SK-N-SH (cell line): ENCODE results near the gene NRG3. TPM values are rescaled to one million over a fixed set of nuclear protein-coding genes. Genes with fewer than 3 reads are reported as not detected.
A peak's percentile ranks its signal among the peaks of the same experiment; 100 is the strongest.

ENCODE experiments used
- CTCF ChIA-PET: fragments of 300-600, 350-600 bp; formaldehyde crosslinking; extraction: SDS; loops from one replicate; lab custom pipeline; 2021; lab: Yijun Ruan, JAX
- POLR2A ChIA-PET: fragments of 350-600 bp; sonication (Branson Sonifier 250); formaldehyde crosslinking; extraction: SDS; loops from one replicate; lab custom pipeline; 2020; ENCODE audit warnings: antibody characterized with exemption, inconsistent platforms; lab: Yijun Ruan, JAX
- DNase-seq: peaks from one replicate; pipeline ENCODE4 v3.0.0; 2012
- H2AFZ ChIP-seq: fragments of 200-600 bp; sonication (generic); 2 replicates; pipeline ENCODE4 v1.8.1; 2016; ENCODE audit warnings: antibody characterized with exemption, mild to moderate bottlenecking, low read depth
- H3F3A ChIP-seq: fragments of 200-600 bp; sonication (generic); replicated peaks from 2 replicates; pipeline ENCODE3; 2016; ENCODE audit warnings: antibody characterized with exemption, mild to moderate bottlenecking; ENCODE audit not compliant: insufficient read depth
- H3K27ac ChIP-seq, 2 experiments: fragments of 200-500 bp in 1 of 2; fragments of 200-600 bp in 1 of 2; sonication (Bioruptor generic) in 1 of 2; sonication (generic), shearing (Covaris generic) in 1 of 2; 2 replicates each; pipeline versions ENCODE4 v1.5.1 to v1.6.1; 2014 to 2016; ENCODE audit warnings: low read depth in 2 of 2, inconsistent platforms in 1 of 2, low read length in 1 of 2, mild to moderate bottlenecking in 1 of 2, mixed read lengths in 1 of 2
- H3K27me3 ChIP-seq: fragments of 200-600 bp; sonication (generic), shearing (Covaris generic); 2 replicates; pipeline ENCODE4 v1.6.1; 2016; ENCODE audit warnings: mixed run types; ENCODE audit not compliant: insufficient read depth
- H3K36me3 ChIP-seq, 2 experiments: fragments of 200-500 bp in 1 of 2; fragments of 200-600 bp in 1 of 2; sonication (Bioruptor generic) in 1 of 2; sonication (generic) in 1 of 2; replicated peaks in 1 of 2; 2 replicates each; pipeline versions ENCODE3 to v1.5.1; 2014 to 2016; ENCODE audit warnings: low read length in 1 of 2, mild to moderate bottlenecking in 1 of 2; ENCODE audit not compliant: insufficient read depth in 2 of 2, control insufficient read depth in 1 of 2
- H3K4me1 ChIP-seq, 2 experiments: fragments of 200-500 bp in 1 of 2; fragments of 200-600 bp in 1 of 2; sonication (Bioruptor generic) in 1 of 2; sonication (generic), shearing (Covaris generic) in 1 of 2; 2 replicates each; pipeline versions ENCODE4 v1.5.1 to v1.6.1; 2014 to 2016; ENCODE audit warnings: low read depth in 1 of 2, low read length in 1 of 2, mixed run types in 1 of 2; ENCODE audit not compliant: insufficient read depth in 2 of 2, control insufficient read depth in 1 of 2
- H3K4me2 ChIP-seq: fragments of 200-600 bp; sonication (generic), shearing (Covaris generic); 2 replicates; pipeline ENCODE4 v1.6.1; 2017; ENCODE audit warnings: mixed run types
- H3K4me3 ChIP-seq, 2 experiments: fragments of 200-500 bp in 1 of 2; fragments of 200-600 bp in 1 of 2; sonication (Bioruptor generic) in 1 of 2; sonication (generic), shearing (Covaris generic) in 1 of 2; 2 replicates each; pipeline versions ENCODE4 v1.5.1 to v1.8.1; 2014 to 2016; ENCODE audit warnings: low read depth in 2 of 2, inconsistent platforms in 1 of 2, low read length in 1 of 2, mild to moderate bottlenecking in 1 of 2, mixed read lengths in 1 of 2, moderate library complexity in 1 of 2
- H3K79me2 ChIP-seq: fragments of 200-600 bp; sonication (generic); 2 replicates; pipeline ENCODE4 v1.8.1; 2017; ENCODE audit warnings: mild to moderate bottlenecking; ENCODE audit not compliant: insufficient read depth
- H3K9ac ChIP-seq: fragments of 200-600 bp; sonication (generic); 2 replicates; pipeline ENCODE4 v1.6.1; 2017; ENCODE audit warnings: mixed run types
- H3K9me2 ChIP-seq: fragments of 200-600 bp; sonication (generic); 2 replicates; pipeline ENCODE4 v1.6.1; 2017; ENCODE audit warnings: mixed run types
- H3K9me3 ChIP-seq: fragments of 200-600 bp; sonication (generic); 2 replicates; pipeline ENCODE4 v1.6.1; 2017; ENCODE audit warnings: mixed run types, mild to moderate bottlenecking, moderate library complexity
- H4K20me1 ChIP-seq: fragments of 200-600 bp; sonication (generic); 2 replicates; pipeline ENCODE4 v1.6.1; 2017; ENCODE audit warnings: mild to moderate bottlenecking, mixed run types; ENCODE audit not compliant: insufficient read depth
- CTCF ChIP-seq: fragments of 200-600 bp; sonication (generic); IDR thresholded peaks from 2 replicates; pipeline ENCODE4 v1.6.1; 2017; ENCODE audit warnings: antibody characterized with exemption, mild to moderate bottlenecking, moderate library complexity
- ELF1 ChIP-seq: IDR thresholded peaks from 2 replicates; pipeline ENCODE4 v1.4.0; 2012
- EP300 ChIP-seq, 2 experiments: IDR thresholded peaks; 2 replicates each; pipeline versions ENCODE4 v1.4.0 to v1.6.1; 2012; ENCODE audit warnings: borderline replicate concordance in 1 of 2, low read depth in 1 of 2, low read length in 1 of 2
- EZH2phosphoT487 ChIP-seq: fragments of 200-600 bp; sonication (generic); IDR thresholded peaks from 2 replicates; pipeline ENCODE4 v1.6.1; 2017; ENCODE audit warnings: low read depth, mixed run types, mild to moderate bottlenecking, antibody characterized with exemption, moderate library complexity, borderline replicate concordance
- FOSL2 ChIP-seq: IDR thresholded peaks from 2 replicates; pipeline ENCODE4 v1.4.0; 2012; ENCODE audit warnings: low read depth, mild to moderate bottlenecking, moderate library complexity, borderline replicate concordance
- FOXM1 ChIP-seq: IDR thresholded peaks from 2 replicates; pipeline ENCODE4 v1.4.0; 2012; ENCODE audit warnings: low read depth, mild to moderate bottlenecking
- JUND ChIP-seq: IDR thresholded peaks from 2 replicates; pipeline ENCODE4 v1.4.0; 2012
- MEF2A ChIP-seq: IDR thresholded peaks from 2 replicates; pipeline ENCODE4 v1.4.0; 2012; ENCODE audit warnings: low read depth, borderline replicate concordance
- NFIC ChIP-seq: IDR thresholded peaks from 2 replicates; pipeline ENCODE4 v1.4.0; 2012; ENCODE audit warnings: borderline replicate concordance
- NRF1 ChIP-seq: IDR thresholded peaks from 2 replicates; pipeline ENCODE4 v1.6.1; 2012; ENCODE audit warnings: low read depth, mild to moderate bottlenecking, low read length
- PBX3 ChIP-seq: IDR thresholded peaks from 2 replicates; pipeline ENCODE4; 2012
- POLR2AphosphoS5 ChIP-seq: IDR thresholded peaks from 2 replicates; pipeline ENCODE4 v1.6.1; 2012; ENCODE audit warnings: low read depth, low read length
- RAD21 ChIP-seq: IDR thresholded peaks from 2 replicates; pipeline ENCODE4 v1.6.1; 2012; ENCODE audit warnings: mild to moderate bottlenecking, low read length
- RFX5 ChIP-seq: IDR thresholded peaks from 2 replicates; pipeline ENCODE4 v1.6.1; 2012; ENCODE audit warnings: mild to moderate bottlenecking, improper control_type of control experiment, low read length
- RXRA ChIP-seq: IDR thresholded peaks from 2 replicates; pipeline ENCODE4 v1.4.0; 2012; ENCODE audit warnings: low read depth, mild to moderate bottlenecking, borderline replicate concordance
- SMC3 ChIP-seq: IDR thresholded peaks from 2 replicates; pipeline ENCODE4 v1.6.1; 2012; ENCODE audit warnings: low read depth, low read length, improper control_type of control experiment
- TCF12 ChIP-seq: IDR thresholded peaks from 2 replicates; pipeline ENCODE4 v1.4.0; 2012
- TEAD4 ChIP-seq: IDR thresholded peaks from 2 replicates; pipeline ENCODE4 v1.4.0; 2012; ENCODE audit warnings: mild to moderate bottlenecking, borderline replicate concordance; ENCODE audit not compliant: insufficient read depth
- USF1 ChIP-seq: IDR thresholded peaks from 2 replicates; pipeline ENCODE4 v1.4.0; 2012; ENCODE audit warnings: low read depth, borderline replicate concordance
- ZBTB33 ChIP-seq: IDR thresholded peaks from 2 replicates; pipeline ENCODE4 v1.4.0; 2012; ENCODE audit warnings: low read depth, borderline replicate concordance
- WGBS: methylation state at CpG from one replicate; pipeline ENCODE4 v1.1.6; 2017; ENCODE audit warnings: low lambda C conversion rate; 5-methylcytosine and 5-hydroxymethylcytosine counted together
- polyA plus RNA-seq, 3 experiments: library from polyadenylated mRNA; depleted of rRNA; stranded (reverse); fragments of >200 nt; gene quantifications; 2 replicates each; pipeline ENCODE4 v1.2.3, GENCODE V29; 2012

The NRG3 gene
- polyA plus RNA-seq, 1 of the 3 experiments (the other 2 are of a cell fraction), result 0.03 TPM

GRCh38 chr10:82866424-82867020 lies 991.5 kb downstream of the NRG3 start (continued):
- no peak for TF ChIP-seq EZH2phosphoT487
- TF ChIP-seq TCF12, result peak; percentile 96
- peak; percentile 97 for TF ChIP-seq JUND
- TF ChIP-seq ZBTB33, result peak; percentile 74; the same call in 1 of the 2 replicates
- peak; percentile 70 for TF ChIP-seq RXRA
- no peak for TF ChIP-seq USF1
- no peak for TF ChIP-seq RAD21
- TF ChIP-seq SMC3, result no peak

GRCh38 chr10:82867056-82867455 lies 992.1 kb downstream of the NRG3 start:
- Histone ChIP-seq H3K4me3 (no peak overlapping the region; a peak in 1 of 4 replicates), H3K9me2 (no peaks in the 10 kb centered on the region), H4K20me1 (no peaks in the 10 kb centered on the region), H3K27ac (peak overlapping the region; percentile 70 to 94; a peak in 3 of 4 replicates), H2AFZ (peak overlapping the region; percentile 30; the same call in 1 of the 2 replicates), H3K79me2 (no peaks in the 10 kb centered on the region), H3K4me2 (peak overlapping the region; percentile 61), H3F3A (peaks cover 30% of the 10 kb centered on the region), H3K27me3 (no peaks in the 10 kb centered on the region), H3K36me3 (no peaks in the 10 kb centered on the region), H3K9me3 (no peaks in the 10 kb centered on the region), H3K4me1 (peaks cover 3 to 28% of the 10 kb centered on the region in 2 experiments), H3K9ac (peak overlapping the region; percentile 66)
- WGBS, result 22% methylated on average over 3 of the region's 3 CpGs
- DNase-seq, result no peak
- ChIA-PET CTCF (interaction anchor here (1.5 kb wide), 1 partner anchor 1004 kb away, joined by 4 read pairs; no protein-coding TSS in a partner anchor), POLR2A (no interaction called here)
- TF ChIP-seq ELF1 (no peak), SMC3 (no peak), MEF2A (no peak)

- H3K9me2 ChIP-seq, result no peaks in the 10 kb centered on the region
- no peak for DNase-seq
- TF ChIP-seq JUND, result peak; percentile 37
- TF ChIP-seq CTCF, result no peak
- TF ChIP-seq EP300 (IDR thresholded peaks at IDR 0.05; ENCODE audit: borderline replicate concordance in 1 of 2, low read depth in 1 of 2, low read length in 1 of 2), result peak in 1 of 2 experiments; percentile 6; a peak in 1 of 4 replicates
- TF ChIP-seq ELF1, result no peak
- TF ChIP-seq TCF12, result peak; percentile 52
- TF ChIP-seq NRF1, result no peak
- TF ChIP-seq NFIC, result no peak; the same call in 1 of the 2 replicates
- 0 out of 2 replicates have a peak, but pooled peaks have one; percentile 18 for TF ChIP-seq FOXM1
- no peak for TF ChIP-seq POLR2AphosphoS5
- TF ChIP-seq RFX5, result no peak
- peak; percentile 48; the same call in 1 of the 2 replicates for TF ChIP-seq FOSL2
- TF ChIP-seq PBX3, result no peak; the same call in 1 of the 2 replicates
- TF ChIP-seq SMC3, result no peak
- no peak for TF ChIP-seq TEAD4
- TF ChIP-seq, all 33 proteins: peak for 5
- H3K4me1 ChIP-seq, result no peaks in the 10 kb centered on the region; a peak in 1 of 4 replicates
- H2AFZ ChIP-seq, result peak overlapping the region; percentile 69; the same call in 1 of the 2 replicates
- H3K27me3 ChIP-seq, result no peaks in the 10 kb centered on the region
- CTCF ChIA-PET, result no interaction called here
- no peaks in the 10 kb centered on the region for H3K79me2 ChIP-seq
- peaks cover 10% of the 10 kb centered on the region for H3F3A ChIP-seq
- H3K27ac ChIP-seq, result peak overlapping the region in 1 of 2 experiments; percentile 53; a peak in 2 of 4 replicates
- POLR2A ChIA-PET, result no interaction called here
- H3K9me3 ChIP-seq, result no peaks in the 10 kb centered on the region; the same call in 1 of the 2 replicates
- no peaks in the 10 kb centered on the region for H4K20me1 ChIP-seq
- H3K36me3 ChIP-seq, result no peaks in the 10 kb centered on the region
- no peak overlapping the region for H3K9ac ChIP-seq
- H3K4me3 ChIP-seq, result no peak overlapping the region
- 81% methylated on average over 1 of the region's 1 CpG for WGBS
- no peak overlapping the region for H3K4me2 ChIP-seq
Measured at GRCh38 chr10:82874671-82875070, 999.7 kb downstream of the NRG3 start.
